ENCODE measurements around the gene ADGRL3.

GRCh38 chr4:61220556-61220955 is 20.4 kb downstream of the ADGRL3 start:
- TF ChIP-seq, protein P1, sequence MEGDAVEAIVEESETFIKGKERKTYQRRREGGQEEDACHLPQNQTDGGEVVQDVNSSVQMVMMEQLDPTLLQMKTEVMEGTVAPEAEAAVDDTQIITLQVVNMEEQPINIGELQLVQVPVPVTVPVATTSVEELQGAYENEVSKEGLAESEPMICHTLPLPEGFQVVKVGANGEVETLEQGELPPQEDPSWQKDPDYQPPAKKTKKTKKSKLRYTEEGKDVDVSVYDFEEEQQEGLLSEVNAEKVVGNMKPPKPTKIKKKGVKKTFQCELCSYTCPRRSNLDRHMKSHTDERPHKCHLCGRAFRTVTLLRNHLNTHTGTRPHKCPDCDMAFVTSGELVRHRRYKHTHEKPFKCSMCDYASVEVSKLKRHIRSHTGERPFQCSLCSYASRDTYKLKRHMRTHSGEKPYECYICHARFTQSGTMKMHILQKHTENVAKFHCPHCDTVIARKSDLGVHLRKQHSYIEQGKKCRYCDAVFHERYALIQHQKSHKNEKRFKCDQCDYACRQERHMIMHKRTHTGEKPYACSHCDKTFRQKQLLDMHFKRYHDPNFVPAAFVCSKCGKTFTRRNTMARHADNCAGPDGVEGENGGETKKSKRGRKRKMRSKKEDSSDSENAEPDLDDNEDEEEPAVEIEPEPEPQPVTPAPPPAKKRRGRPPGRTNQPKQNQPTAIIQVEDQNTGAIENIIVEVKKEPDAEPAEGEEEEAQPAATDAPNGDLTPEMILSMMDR (conservative IDR thresholded peaks at IDR 0.05): no peak
- TF ChIP-seq ZFX (IDR thresholded peaks at IDR 0.05): no peak
